Measurements from ENCODE around the gene ERMARD. TPM values are rescaled to one million over a fixed set of nuclear protein-coding genes. Genes with fewer than 3 reads are reported as not detected.

ERMARD gene
- total RNA-seq, 3 donors from 2014 or later (not counting 1 experiment from before 2014, with no cell fraction given) = 33.9 to 42.2 (median 36.4) TPM

DNA sequence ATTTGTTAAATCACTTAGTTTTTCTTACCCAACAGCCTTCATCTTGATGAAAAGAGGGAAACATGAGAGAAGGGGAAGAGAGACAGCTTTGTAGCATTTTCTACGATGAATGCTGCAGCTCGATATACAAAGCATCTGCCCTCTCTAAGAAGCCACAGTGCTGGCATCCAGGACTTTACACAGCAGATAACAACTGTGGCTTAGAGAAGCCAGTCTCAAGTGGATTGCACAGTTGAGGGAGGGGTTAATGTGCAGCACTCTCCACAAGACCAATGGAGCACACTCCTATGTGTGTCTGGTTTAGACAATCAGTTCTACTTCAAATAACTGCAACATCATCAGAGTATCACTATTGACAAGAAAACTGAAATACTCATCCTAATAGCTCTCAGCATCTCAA lies 43.6 kb upstream of the ERMARD start:
- no peak overlapping the region for H3K27ac ChIP-seq (ENCODE audit: low read length)
- no peaks in the 10 kb centered on the region for H3K27me3 ChIP-seq (ENCODE audit: control insufficient read depth, insufficient read depth, low read length)
- peaks cover 45% of the 10 kb centered on the region for H3K36me3 ChIP-seq (ENCODE audit: control insufficient read depth, insufficient read depth, low read length)
- intact Hi-C loops (cut with micrococcal nuclease) = loop anchor here (10.0 kb wide), 1 partner anchor 833 kb away; no protein-coding TSS in a partner anchor
- TF ChIP-seq, protein P1, sequence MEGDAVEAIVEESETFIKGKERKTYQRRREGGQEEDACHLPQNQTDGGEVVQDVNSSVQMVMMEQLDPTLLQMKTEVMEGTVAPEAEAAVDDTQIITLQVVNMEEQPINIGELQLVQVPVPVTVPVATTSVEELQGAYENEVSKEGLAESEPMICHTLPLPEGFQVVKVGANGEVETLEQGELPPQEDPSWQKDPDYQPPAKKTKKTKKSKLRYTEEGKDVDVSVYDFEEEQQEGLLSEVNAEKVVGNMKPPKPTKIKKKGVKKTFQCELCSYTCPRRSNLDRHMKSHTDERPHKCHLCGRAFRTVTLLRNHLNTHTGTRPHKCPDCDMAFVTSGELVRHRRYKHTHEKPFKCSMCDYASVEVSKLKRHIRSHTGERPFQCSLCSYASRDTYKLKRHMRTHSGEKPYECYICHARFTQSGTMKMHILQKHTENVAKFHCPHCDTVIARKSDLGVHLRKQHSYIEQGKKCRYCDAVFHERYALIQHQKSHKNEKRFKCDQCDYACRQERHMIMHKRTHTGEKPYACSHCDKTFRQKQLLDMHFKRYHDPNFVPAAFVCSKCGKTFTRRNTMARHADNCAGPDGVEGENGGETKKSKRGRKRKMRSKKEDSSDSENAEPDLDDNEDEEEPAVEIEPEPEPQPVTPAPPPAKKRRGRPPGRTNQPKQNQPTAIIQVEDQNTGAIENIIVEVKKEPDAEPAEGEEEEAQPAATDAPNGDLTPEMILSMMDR (IDR thresholded peaks at IDR 0.05) = no peak
- Mint-ChIP-seq H3K4me3 (no peak overlapping the region), H3K27ac (peak overlapping the region in 1 of 2 donors; percentile 13), H3K27me3 (ENCODE audit: low read depth in 2 of 2) (no peaks in the 10 kb centered on the region), H3K36me3 (no peaks in the 10 kb centered on the region), H3K4me1 (peaks cover 13 to 22% of the 10 kb centered on the region in 2 donors), H3K9me3 (no peaks in the 10 kb centered on the region)
- H3K4me1 ChIP-seq (ENCODE audit: control insufficient read depth, insufficient read depth, low read length) = peaks cover 4% of the 10 kb centered on the region
- WGBS (ENCODE audit: insufficient coverage) = no CpG with 5 or more reads among the region's 2 CpGs
- DNase-seq = no peak
- no peak for ATAC-seq
- H3K9me3 ChIP-seq (ENCODE audit: control insufficient read depth, insufficient read depth, low read length) = no peaks in the 10 kb centered on the region
- no peak overlapping the region for H3K4me3 ChIP-seq (ENCODE audit: low read length)

DNA sequence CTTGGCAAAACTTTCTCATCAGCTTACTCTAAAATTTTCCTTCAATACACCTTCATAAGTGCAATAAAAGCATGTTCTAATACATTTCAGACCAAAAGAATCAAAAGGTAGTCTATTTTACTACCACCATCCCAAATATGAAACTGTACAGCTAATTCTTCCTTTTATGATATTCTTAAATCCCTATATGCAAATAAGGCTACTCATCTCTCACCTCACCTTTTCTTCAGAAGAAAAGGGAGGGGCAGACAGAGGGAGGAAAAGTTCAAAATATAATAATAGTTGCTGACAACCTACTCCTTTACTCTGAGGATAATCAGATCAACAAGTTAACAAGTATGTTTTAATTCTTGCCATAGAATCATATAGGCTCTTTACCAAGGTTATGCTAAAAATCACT lies 42.1 kb upstream of the ERMARD start:
- TF ChIP-seq, protein P1 (IDR thresholded peaks at IDR 0.05) = no peak
- intact Hi-C loops (cut with micrococcal nuclease) = loop anchor here (10.0 kb wide), 1 partner anchor 834 kb away; no protein-coding TSS in a partner anchor
- no peak for ATAC-seq
- H3K27me3 ChIP-seq (ENCODE audit: control insufficient read depth, insufficient read depth, low read length) = no peaks in the 10 kb centered on the region
- DNase-seq = no peak
- no peaks in the 10 kb centered on the region for H3K4me1 ChIP-seq (ENCODE audit: control insufficient read depth, insufficient read depth, low read length)
- H3K4me3 Mint-ChIP-seq = no peak overlapping the region
- no peaks in the 10 kb centered on the region for H3K27me3 Mint-ChIP-seq (ENCODE audit: low read depth in 2 of 2)
- H3K4me1 Mint-ChIP-seq = peaks cover 1 to 17% of the 10 kb centered on the region in 2 donors
- H3K36me3 Mint-ChIP-seq = no peaks in the 10 kb centered on the region
- no peaks in the 10 kb centered on the region for H3K9me3 ChIP-seq (ENCODE audit: control insufficient read depth, insufficient read depth, low read length)
- no peak overlapping the region for H3K27ac ChIP-seq (ENCODE audit: low read length)
- H3K4me3 ChIP-seq (ENCODE audit: low read length) = no peak overlapping the region
- H3K36me3 ChIP-seq (ENCODE audit: control insufficient read depth, insufficient read depth, low read length) = peaks cover 39% of the 10 kb centered on the region
- H3K9me3 Mint-ChIP-seq = no peaks in the 10 kb centered on the region
- no peak overlapping the region for H3K27ac Mint-ChIP-seq

GRCh38 chr6:169710009-169710408 lies 41.4 kb upstream of the ERMARD start:
- intact Hi-C loops (cut with micrococcal nuclease) = no loop called here
- 85% methylated on average over 3 of the region's 3 CpGs for WGBS (ENCODE audit: insufficient coverage)
- H3K4me3 Mint-ChIP-seq = no peak overlapping the region
- Histone ChIP-seq H3K36me3 (ENCODE audit: control insufficient read depth, insufficient read depth, low read length) (peaks cover 45% of the 10 kb centered on the region), H3K9me3 (ENCODE audit: control insufficient read depth, insufficient read depth, low read length) (no peaks in the 10 kb centered on the region), H3K27ac (ENCODE audit: low read length) (no peak overlapping the region), H3K27me3 (ENCODE audit: control insufficient read depth, insufficient read depth, low read length) (no peaks in the 10 kb centered on the region), H3K4me1 (ENCODE audit: control insufficient read depth, insufficient read depth, low read length) (no peaks in the 10 kb centered on the region), H3K4me3 (ENCODE audit: low read length) (no peak overlapping the region)
- no peak for ATAC-seq
- H3K9me3 Mint-ChIP-seq = no peaks in the 10 kb centered on the region
- no peaks in the 10 kb centered on the region for H3K27me3 Mint-ChIP-seq (ENCODE audit: low read depth in 2 of 2)
- H3K36me3 Mint-ChIP-seq = peaks cover 3% of the 10 kb centered on the region
- peaks cover 0 to 14% of the 10 kb centered on the region in 2 donors for H3K4me1 Mint-ChIP-seq
- TF ChIP-seq, protein P1 (IDR thresholded peaks at IDR 0.05) = no peak
- no peak for DNase-seq
- no peak overlapping the region for H3K27ac Mint-ChIP-seq

GRCh38 chr6:169714178-169714577 lies 37.2 kb upstream of the ERMARD start:
- Histone ChIP-seq H3K36me3 (ENCODE audit: control insufficient read depth, insufficient read depth, low read length) (peaks cover 36% of the 10 kb centered on the region), H3K27me3 (ENCODE audit: control insufficient read depth, insufficient read depth, low read length) (no peaks in the 10 kb centered on the region), H3K9me3 (ENCODE audit: control insufficient read depth, insufficient read depth, low read length) (no peaks in the 10 kb centered on the region), H3K4me3 (ENCODE audit: low read length) (no peak overlapping the region), H3K27ac (ENCODE audit: low read length) (no peak overlapping the region), H3K4me1 (ENCODE audit: control insufficient read depth, insufficient read depth, low read length) (no peaks in the 10 kb centered on the region)
- no peak overlapping the region for H3K27ac Mint-ChIP-seq
- H3K27me3 Mint-ChIP-seq (ENCODE audit: low read depth in 2 of 2) = no peaks in the 10 kb centered on the region
- intact Hi-C loops (cut with micrococcal nuclease) = no loop called here
- peaks cover 19% of the 10 kb centered on the region for H3K36me3 Mint-ChIP-seq
- ATAC-seq (no peak), DNase-seq (no peak)
- no peaks in the 10 kb centered on the region for H3K9me3 Mint-ChIP-seq
- 96% methylated on average over 2 of the region's 2 CpGs for WGBS (ENCODE audit: insufficient coverage)
- H3K4me1 Mint-ChIP-seq = no peaks in the 10 kb centered on the region
- TF ChIP-seq, protein P1 (IDR thresholded peaks at IDR 0.05) = no peak
- H3K4me3 Mint-ChIP-seq = no peak overlapping the region

All from natural killer cell (primary cell).